AG09309 (cell line): Measurements from ENCODE around the gene COP1.

ENCODE experiments used
- DNase-seq: peaks from one replicate; pipeline ENCODE4 v3.0.0-alpha.2; 2010; ENCODE audit warnings: low read depth
- H3K4me3 ChIP-seq: 2 replicates; pipeline ENCODE4 v1.5.1; 2011; ENCODE audit warnings: mild to moderate bottlenecking, low read depth, low read length, moderate library complexity; ENCODE audit not compliant: control insufficient read depth
- TF ChIP-seq, protein P1 (sequence below): IDR thresholded peaks from 2 replicates; pipeline ENCODE4 v1.5.1; 2011; ENCODE audit warnings: mild to moderate bottlenecking, low read depth, low read length, inconsistent platforms; ENCODE audit not compliant: insufficient read depth, control insufficient read depth; ENCODE audit errors: missing control alignments

Gene COP1

DNA sequence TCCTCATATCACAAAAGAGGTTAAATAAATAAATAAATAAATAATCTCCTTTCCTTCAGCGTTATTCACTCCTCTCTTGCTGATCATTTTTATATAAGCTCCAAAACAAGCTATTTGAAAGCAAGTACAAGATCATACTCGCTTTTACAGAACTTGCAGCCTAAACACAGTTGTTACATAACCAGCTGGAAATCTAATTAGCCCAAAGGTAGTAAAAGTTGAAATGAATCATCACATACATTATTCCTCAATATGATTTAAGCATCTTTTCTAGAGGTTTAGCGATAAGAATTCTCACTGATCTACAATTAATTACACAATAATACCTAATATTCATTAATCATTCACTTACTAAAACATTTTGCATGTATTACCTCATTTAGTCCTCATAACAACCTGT is 160.2 kb downstream of the COP1 start:
- DNase-seq: no peak
- H3K4me3 ChIP-seq: no peak overlapping the region
- TF ChIP-seq, protein P1, sequence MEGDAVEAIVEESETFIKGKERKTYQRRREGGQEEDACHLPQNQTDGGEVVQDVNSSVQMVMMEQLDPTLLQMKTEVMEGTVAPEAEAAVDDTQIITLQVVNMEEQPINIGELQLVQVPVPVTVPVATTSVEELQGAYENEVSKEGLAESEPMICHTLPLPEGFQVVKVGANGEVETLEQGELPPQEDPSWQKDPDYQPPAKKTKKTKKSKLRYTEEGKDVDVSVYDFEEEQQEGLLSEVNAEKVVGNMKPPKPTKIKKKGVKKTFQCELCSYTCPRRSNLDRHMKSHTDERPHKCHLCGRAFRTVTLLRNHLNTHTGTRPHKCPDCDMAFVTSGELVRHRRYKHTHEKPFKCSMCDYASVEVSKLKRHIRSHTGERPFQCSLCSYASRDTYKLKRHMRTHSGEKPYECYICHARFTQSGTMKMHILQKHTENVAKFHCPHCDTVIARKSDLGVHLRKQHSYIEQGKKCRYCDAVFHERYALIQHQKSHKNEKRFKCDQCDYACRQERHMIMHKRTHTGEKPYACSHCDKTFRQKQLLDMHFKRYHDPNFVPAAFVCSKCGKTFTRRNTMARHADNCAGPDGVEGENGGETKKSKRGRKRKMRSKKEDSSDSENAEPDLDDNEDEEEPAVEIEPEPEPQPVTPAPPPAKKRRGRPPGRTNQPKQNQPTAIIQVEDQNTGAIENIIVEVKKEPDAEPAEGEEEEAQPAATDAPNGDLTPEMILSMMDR: no peak

DNA sequence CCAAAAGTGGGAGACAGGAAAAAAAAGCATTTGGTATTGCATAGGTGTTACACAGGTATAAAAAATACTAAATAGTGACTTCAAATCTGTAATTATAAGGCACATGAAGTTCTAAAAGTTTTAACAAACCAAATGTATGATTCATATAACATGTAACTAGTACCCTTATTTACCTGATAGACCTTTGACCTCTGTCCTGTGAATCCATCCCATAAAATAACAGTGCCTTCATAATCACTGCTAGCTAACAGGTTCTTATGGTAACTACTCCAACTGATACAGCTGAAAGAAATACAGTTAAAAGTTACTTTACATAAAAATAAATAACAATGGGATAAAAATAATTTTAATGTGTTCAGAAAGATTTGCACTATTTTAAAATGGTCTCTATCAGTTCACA is 163.5 kb downstream of the COP1 start:
- H3K4me3 ChIP-seq: no peak overlapping the region
- TF ChIP-seq, protein P1: no peak
- DNase-seq: no peak

DNA sequence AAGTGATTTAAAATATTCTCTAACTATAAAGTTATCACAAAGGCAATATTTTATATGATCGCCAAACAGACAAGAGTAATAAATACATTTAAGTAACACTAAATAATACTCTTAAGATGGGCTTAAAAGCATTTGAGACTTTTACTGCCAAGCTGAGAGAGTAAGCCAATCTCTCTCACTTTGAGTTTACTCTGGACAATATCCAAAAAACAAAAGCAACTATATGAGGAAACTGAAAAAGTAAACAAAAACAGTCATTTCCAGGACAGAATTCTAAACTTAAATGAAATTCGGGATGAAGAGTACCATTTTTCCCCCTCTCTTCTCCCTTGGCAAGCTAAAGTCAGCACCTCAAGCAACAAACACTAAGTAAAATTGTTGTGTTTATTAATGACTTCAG is 173.2 kb downstream of the COP1 start:
- DNase-seq: no peak
- TF ChIP-seq, protein P1: no peak

DNA sequence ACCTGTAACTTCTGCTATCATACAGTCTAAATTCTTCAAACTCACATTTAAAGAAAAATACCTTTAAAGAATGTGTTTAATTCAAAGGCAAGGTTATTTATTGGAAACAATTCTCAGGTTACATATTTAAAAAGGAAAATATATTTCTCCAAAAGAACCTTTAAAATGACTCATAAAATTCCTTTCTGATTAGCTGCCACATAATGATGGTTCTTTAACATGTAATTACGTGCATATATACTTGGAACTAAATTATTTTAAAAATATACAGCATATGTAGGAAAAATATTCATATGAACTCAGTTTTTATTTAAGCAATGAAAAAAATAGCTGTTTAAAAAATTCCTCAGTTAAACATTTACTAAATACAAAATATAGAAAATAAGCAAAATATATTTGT is 173.6 kb downstream of the COP1 start:
- H3K4me3 ChIP-seq: no peak overlapping the region
- TF ChIP-seq, protein P1: no peak

More for the DNA sequence above, 173.2 kb downstream of the COP1 start:
- H3K4me3 ChIP-seq: no peak overlapping the region

DNA sequence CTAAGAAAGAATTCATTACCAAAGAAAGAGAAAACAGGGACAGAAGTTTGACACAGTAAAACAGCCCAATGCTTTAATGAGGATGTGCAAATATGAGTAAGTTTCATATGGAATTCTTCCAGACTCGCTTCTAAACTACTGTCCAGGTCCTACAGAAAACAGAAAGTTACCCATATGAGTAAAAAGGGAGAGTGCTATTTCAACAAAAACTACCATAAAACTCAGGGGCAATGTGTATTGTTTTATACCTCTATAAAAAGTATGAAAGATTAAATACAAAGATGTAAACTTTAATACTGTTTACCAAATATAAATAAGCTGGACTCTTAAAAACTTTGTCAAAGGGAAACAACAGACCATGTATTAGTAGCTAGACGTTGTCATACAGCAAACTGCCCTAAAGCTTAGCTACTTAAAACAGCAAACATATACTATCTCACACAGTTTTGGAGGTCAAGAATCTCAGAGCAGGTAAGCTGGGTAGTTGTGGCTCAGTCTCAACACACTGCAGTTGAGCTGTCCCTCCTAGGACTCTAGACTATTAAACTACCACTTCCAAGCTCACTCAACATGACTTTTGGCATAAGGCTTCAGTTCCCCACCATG is 174.9 kb downstream of the COP1 start:
- TF ChIP-seq, protein P1: no peak
- DNase-seq: no peak
- H3K4me3 ChIP-seq: no peak overlapping the region

More for the DNA sequence above, 173.6 kb downstream of the COP1 start:
- DNase-seq: no peak

DNA sequence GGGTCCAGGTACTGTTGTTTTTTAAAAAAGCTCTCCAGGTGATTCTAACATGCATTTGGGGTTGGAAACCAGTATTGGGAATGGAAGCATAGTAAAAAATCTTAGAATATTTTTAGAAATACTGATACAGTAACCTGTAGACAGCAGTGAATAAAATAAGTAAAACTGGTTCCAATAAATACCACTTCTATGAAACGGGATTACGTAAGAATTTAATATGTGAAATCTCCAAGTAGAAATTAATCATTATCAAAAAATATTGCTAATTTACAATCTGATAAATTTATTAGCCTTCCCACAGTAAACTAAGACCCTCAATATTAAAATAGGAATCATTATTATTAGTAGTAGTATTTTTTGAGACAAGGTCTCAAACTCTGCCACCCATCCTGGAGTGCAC is 177.5 kb downstream of the COP1 start:
- DNase-seq: no peak
- H3K4me3 ChIP-seq: no peak overlapping the region
- TF ChIP-seq, protein P1: no peak
